HG02588 (cell line): Measurements from ENCODE around the gene PNPLA5.

Source experiments
- ATAC-seq: cut with Tn5 transposase; IDR thresholded peaks from one replicate; pipeline ENCODE4 v1.9.1; 2021; ENCODE audit warnings: mild to moderate bottlenecking, moderate library complexity; ENCODE audit not compliant: unreplicated experiment

PNPLA5 gene

DNA sequence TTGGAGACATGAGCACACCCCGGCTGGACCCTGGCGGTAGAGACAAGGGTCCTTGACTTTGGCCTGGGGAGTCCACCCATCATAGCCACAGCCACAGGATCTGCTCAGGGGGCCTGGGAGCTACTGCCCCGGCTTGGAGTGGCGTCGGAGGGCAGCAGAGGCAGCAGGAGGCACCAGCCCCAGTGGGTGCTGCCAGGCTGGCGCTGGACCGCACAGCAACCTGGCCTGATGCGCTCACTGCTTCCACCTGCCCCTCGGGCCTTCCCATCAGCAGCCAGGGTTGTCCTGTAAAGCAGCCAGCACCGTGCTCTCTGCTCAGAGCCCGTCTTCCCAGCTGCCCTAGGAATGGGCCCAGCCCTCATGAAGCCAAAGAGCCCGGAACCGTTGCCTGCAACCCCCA is 51.4 kb downstream of the PNPLA5 start:
- ATAC-seq, result no peak

DNA sequence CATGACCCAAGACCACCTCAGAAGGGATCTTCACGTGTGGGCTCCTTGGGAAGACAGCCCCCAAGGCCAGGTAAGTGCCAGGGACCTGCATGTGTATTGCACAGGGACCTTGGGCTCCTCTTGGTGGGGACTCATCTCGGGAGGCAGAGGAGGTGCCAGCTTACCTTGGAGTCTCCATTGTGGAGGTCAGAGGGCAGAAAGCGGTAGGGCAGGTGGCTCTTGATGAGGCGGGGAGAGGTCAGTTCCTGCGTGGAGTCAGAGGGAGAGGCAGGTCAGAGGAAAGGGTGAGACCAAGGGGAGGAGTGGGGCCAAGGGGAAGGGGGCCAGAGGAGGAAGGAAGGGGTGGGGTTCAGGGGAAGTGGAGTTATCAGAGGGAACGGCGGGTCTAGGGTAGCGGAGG is 52.0 kb downstream of the PNPLA5 start:
- no peak for ATAC-seq

DNA sequence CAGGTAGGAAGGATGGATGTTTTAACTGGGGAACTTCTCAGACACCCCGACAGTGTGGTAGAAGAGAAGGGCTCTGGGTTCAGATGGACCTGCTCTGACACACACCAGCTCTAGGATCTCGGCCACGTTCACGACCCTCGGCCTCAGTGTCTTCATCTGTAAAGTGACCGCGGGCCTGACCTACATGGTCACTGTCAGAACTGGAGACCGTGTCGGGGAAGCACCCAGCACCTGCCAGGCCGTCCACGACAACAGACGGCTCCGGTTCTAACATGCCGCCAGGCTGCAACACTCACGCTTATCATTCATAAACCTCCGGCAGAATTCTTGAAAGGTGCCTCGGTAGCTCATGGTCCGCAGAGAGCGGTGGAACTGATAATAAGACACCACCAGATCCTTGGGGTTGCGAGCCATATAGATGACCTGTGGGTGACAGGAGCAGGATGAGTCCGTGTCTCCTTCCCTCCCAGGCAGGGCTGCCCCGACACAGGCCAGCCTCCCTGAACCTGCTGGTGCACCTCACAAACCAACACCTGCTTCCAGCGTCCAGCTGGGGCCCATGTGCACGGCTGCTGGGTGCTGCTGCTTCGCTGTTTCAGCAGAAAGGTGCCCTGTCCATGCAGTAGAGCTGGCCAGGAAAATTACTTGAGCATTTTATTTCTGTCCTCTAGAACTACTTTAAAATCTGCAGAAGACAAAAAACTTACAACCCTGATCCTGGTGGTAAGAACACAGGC is 53.1 kb downstream of the PNPLA5 start:
- no peak for ATAC-seq

DNA sequence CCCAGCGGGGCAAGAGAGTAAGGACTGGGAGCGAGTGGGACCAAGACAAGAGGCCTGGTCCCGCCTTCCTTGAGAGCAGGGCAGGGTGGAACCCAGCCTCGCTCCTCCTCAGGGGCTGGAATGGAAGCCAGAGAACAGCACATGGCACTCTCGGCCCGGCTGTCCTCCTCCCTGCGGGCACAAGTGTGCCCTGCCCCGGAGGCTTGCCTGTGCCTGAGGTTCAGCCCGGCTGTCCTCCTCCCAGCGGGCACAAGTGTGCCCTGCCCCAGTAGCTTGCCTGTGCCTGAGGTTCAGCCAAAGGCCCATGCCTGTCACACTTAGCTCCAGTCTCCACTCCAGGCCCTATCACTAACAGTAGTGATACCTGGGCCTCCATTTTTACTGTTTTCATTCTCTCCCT is 53.7 kb downstream of the PNPLA5 start:
- no peak for ATAC-seq

DNA sequence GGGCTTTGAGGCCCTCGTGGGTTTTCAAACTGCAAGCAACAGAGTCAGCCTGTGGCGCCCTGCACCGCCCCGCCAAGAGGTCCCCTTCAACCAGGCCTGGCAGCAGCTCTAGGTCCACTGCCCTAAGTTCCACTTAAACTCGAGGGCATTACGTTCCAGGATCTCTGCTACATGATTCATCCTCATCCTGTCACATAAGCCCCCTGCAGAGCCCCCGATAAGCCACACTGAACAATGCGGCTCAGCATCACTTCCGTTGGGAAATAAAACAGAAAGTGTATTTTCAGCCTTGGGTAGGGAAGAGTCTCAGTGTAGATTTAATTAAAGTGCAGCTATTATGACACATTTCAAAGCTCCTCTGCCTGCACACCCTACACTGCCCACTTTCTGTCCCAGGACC is 54.1 kb downstream of the PNPLA5 start:
- no peak for ATAC-seq

DNA sequence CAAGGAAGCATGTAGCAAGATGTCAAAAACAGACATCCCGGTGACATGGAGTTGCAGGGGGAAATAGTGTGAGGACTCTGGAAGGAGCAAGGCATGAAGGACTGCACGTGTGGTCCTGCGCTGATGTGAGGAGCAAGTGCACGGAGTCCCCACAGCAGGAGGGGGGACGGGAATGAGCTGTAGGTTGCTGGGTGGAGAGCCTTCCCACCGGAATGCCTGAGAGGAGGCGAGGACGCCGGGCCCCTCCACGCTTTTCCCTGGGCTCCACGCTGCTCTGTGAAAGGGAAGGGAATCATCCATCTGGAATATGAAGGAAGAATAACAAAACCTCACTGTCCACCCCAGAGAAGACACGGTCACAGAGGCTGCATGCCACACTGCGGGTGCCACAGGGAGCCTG is 56.1 kb downstream of the PNPLA5 start:
- no peak for ATAC-seq

DNA sequence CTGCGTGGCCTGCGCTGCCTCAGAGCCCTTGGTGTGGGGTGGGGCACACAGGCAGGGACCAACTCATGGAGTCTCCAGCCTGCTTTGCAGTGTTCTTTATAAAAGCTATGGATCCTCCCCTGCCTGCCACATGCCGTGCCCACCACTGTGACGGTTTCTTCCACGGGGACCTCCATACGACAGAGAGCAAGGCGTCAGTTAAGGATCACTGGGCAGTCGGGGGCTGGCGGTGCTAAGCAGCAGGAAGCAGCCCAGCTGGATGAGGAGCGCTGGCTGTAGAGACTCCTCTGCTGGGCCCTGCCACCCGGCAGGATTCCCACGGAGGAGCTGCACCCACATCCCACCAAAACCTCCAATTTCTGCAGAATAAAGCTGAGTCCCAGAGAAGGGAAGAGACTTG is 56.6 kb downstream of the PNPLA5 start:
- no peak for ATAC-seq

DNA sequence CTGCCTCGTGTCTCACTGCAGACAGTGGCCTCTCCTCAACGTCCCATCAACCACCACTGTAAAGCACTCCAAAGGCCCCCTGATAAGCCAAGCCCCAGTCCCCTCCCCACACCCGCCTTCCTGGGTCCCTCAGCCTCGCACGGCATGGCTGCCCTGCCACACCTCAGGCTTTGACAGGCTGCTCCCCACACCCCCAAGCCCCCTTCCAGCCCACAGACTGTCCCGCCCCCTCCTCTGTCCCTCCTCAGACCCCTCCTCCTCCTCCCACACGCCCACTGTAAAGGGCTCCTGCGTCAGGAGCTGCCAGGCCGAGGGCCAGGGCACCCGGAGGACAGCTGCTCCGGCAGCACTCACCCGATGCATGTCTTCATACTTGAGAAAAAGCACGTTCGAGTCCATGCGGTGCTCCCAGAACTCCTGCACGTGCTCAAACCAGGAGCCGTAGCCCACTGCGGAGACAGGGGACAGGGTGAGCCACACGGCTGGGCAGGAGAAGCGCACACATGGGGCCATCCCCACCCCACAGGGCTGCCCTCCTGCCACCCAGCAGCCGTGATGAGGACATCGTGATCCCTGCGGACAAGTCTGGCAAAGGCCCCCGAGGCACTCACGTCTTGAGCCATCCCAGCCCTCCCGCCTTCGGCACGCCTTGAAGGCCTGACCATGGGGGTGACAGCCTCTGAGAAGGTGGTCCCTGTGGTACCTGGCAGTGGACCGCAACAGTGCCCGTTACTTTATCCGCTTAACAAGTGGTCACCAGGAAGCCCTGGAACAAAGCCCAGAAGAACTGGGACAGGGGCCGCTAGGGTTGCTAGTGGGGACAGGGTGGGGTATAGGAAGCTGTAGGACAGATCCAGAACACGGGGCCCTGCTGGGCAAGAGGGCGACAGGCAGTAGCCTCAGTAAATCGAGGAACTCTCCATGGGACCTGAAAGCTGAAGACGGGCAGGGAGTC is 58.2 kb downstream of the PNPLA5 start:
- ATAC-seq, result no peak

DNA sequence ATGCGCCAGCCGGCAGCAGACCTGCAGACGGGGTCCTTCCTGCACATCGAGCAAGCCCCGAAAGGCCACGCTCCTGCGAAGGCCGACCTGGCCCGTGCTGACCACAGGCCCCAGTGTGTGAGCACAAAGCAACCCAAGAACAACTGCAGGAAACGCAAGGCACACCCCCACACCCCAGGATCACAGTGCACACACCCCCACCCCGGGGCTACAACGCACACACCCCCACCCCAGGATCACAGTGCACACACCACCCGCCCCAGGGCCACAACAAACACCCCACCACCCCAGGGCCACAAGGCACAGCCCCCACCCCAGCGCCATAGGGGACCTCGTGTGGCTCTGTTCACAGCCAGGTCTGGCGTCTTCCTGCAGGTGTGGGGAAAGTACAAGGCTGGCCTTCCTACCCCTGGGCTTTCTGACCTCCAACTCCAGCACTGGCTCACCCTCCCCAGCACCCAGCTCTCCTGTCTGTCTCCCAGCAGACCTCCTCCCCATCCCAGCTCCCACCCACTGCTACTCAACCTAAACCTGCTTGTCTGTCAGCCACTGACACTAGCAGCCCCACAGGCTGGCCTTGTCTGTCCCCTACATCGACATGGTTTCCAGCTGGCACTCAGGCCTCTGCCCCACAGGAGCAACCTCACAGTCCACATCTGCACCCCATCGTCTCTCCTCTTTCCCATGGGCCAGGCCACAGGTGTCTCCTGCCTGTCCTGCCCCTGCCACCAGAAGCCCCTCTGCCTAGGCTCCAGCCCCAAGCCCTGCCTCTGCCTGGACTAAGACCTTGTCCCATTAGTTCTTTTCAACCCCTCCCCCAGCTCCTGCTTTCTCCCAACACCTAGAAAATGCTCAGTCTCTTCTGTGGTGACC is 59.2 kb downstream of the PNPLA5 start:
- ATAC-seq, result no peak

DNA sequence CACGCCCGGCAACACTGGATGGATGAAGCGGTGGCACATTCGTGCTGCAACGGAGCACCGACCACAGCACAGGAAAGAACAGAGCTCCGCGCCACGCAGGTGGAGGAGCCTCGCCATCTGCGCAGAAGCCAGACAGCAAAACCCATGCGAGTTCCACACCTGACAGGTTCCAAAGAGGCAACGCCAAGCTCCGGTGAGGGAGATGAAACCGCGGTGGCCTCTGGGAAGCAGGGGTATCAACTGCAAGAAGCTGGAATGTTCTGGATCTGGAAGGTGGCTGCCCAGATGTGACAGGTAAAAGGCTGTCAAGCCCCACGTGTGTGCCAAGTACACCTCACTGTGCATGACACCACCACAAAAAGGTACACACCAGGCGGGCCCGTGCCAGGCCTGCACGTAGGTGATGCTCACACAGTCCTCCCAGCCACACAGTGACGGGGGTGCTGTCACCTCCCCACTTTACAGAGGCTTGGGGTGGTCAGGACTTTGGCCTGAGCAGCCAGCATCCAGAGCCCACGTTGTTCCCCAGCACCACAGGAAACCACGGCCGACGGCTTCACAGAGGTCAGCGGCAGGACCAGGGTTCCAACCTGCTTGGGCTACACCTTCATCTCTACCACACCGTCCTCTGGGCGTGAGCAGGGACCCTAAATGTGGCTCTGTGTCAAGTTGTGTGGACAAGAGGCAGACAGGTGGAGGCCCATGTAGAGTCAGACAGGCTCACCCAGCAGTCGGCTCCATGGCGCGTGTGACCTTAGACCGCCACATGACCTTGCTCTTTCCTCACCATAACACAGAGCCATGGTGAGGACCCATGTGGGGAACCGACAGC is 60.0 kb downstream of the PNPLA5 start:
- ATAC-seq, result no peak

DNA sequence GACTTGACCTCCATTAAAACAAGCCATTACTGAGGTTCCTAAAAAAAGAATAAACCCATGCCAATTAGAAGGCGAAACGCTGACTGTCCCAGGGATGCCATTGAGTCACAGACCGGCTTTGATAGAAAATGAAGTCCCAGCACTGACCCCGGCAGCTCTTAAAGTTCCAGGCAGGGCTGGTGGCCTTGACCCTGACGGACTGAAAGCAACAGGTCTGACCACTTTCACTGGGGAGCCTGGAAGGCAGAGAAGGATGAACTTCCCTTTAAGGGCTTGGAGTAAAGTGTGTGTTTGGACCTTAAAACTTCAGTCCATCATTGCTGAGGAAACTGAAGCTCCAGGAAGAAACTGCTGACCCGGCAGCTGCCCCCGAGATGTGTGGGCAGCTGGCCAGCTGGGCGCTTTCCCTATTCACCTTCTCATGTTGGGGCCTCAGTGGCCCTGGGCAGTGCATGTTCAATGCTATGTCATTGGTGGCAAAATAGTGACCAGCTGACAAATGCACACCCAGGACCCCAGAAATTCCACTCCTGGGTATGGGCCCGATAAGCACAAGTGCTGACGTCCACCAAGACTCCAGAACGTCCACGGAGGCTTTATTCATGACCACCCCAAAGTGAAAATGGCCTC is 60.8 kb downstream of the PNPLA5 start:
- no peak for ATAC-seq

DNA sequence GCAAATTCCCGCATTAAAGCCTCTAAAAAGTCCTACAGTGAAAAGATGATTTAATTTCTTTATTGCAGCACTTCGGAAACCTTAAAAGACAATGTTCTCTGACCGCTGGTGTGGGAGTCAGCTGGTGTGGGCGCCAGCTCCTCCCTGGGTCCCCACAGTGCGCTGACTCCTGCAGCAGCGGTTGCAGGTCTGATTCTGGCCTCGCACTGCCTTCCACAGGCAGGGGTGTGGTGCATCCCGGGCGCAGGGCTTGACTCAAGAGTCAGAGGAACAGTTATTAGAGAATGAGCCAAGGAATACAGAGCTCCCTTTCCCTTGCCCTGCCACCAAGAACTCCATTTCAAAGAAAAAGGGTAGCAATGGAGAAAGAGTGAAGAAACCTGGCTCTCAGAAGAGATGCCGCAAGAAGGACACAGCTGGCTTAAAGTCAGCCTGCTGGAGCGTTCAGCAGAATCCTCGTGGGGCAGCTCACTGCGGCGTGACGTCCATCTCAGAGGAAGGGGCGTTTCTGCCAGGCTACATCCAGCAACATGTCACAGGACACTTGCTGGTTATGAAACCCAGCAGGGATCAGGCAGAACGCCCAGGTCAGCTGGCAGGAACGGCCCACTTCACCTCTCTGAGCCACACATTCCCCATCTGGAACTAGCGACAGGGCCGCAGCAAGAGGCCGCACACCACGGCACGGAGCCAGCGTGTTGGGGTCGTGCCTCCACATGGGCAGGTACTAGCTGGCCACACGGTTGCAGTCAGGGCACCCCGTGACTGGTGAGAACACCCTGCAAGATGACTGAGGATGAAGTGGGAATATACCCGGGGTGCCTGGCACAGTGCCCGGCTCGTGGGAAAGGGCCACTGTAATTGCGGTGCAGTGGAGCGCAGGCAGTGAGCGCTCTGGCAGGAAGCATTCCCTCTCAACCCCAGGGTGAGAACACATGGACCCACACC is 61.6 kb downstream of the PNPLA5 start:
- ATAC-seq, result no peak
